PFSK-1 (cell line): Measurements from ENCODE around the gene ATP5F1A.

Source experiments
- POLR2AphosphoS5 ChIP-seq: IDR thresholded peaks from 2 replicates; pipeline ENCODE4 v1.6.1; 2012; ENCODE audit warnings: low read depth, mild to moderate bottlenecking, control low read depth, low read length, moderate library complexity
- SIN3A ChIP-seq: IDR thresholded peaks from 2 replicates; pipeline ENCODE4 v1.6.1; 2012; ENCODE audit warnings: mild to moderate bottlenecking, low read length, moderate library complexity, borderline replicate concordance; ENCODE audit not compliant: insufficient read depth

- TF ChIP-seq SIN3A = no peak
- TF ChIP-seq POLR2AphosphoS5 = no peak
Measured at GRCh38 chr18:46071653-46072375, 26.3 kb downstream of the ATP5F1A start, which contains the start of gene PSTPIP2.
